Nephron (organoid): ENCODE measurements around the gene KDM5B.

Source experiments
- H3K27ac Mint-ChIP-seq, 3 experiments: 2 replicates each; pipeline ENCODE4 v1.8.0; 2020; ENCODE audit warnings: mixed read lengths in 3 of 3, mild to moderate bottlenecking in 2 of 3, moderate library complexity in 1 of 3
- H3K27me3 Mint-ChIP-seq: 2 replicates; pipeline ENCODE4 v1.8.0; 2021; ENCODE audit warnings: low read depth, mild to moderate bottlenecking, moderate library complexity, mixed read lengths
- H3K36me3 Mint-ChIP-seq: 2 replicates; pipeline ENCODE4 v1.8.0; 2020; ENCODE audit warnings: low read depth, mixed read lengths
- H3K4me1 Mint-ChIP-seq: 2 replicates; pipeline ENCODE4 v1.8.0; 2020; ENCODE audit warnings: mixed read lengths
- H3K4me3 Mint-ChIP-seq, 3 experiments: 2 replicates each; pipeline ENCODE4 v1.8.0; 2020; ENCODE audit warnings: mild to moderate bottlenecking in 3 of 3, mixed read lengths in 3 of 3, moderate library complexity in 2 of 3
- H3K9me3 Mint-ChIP-seq: 2 replicates; pipeline ENCODE4 v1.8.0; 2020; ENCODE audit warnings: mixed read lengths
- TF ChIP-seq, protein P1 (sequence below), 3 experiments: fragments of 200-600 bp; sonication (generic); IDR thresholded peaks; one replicate each; pipeline ENCODE4 v1.5.0; 2021; ENCODE audit warnings: antibody characterized with exemption in 3 of 3; ENCODE audit not compliant: unreplicated experiment in 3 of 3

Gene KDM5B

GRCh38 chr1:202677433-202677832 lies 130.8 kb downstream of the KDM5B start:
- Mint-ChIP-seq H3K4me3 (no peak overlapping the region), H3K36me3 (no peaks in the 10 kb centered on the region), H3K27me3 (peaks cover 23% of the 10 kb centered on the region), H3K27ac (no peak overlapping the region), H3K4me1 (peaks cover 6% of the 10 kb centered on the region), H3K9me3 (peaks cover 10% of the 10 kb centered on the region)
- TF ChIP-seq, protein P1, sequence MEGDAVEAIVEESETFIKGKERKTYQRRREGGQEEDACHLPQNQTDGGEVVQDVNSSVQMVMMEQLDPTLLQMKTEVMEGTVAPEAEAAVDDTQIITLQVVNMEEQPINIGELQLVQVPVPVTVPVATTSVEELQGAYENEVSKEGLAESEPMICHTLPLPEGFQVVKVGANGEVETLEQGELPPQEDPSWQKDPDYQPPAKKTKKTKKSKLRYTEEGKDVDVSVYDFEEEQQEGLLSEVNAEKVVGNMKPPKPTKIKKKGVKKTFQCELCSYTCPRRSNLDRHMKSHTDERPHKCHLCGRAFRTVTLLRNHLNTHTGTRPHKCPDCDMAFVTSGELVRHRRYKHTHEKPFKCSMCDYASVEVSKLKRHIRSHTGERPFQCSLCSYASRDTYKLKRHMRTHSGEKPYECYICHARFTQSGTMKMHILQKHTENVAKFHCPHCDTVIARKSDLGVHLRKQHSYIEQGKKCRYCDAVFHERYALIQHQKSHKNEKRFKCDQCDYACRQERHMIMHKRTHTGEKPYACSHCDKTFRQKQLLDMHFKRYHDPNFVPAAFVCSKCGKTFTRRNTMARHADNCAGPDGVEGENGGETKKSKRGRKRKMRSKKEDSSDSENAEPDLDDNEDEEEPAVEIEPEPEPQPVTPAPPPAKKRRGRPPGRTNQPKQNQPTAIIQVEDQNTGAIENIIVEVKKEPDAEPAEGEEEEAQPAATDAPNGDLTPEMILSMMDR (IDR thresholded peaks at IDR 0.05; ENCODE audit: unreplicated experiment in 3 of 3): no peak
